GM19452 (cell line): ENCODE results near the gene ZNF628.
A peak's percentile ranks its signal among the peaks of the same experiment; 100 is the strongest.
"Not testable (repeated sequence)": the region's sequence is repeated elsewhere in the genome, so short reads cannot be mapped to it uniquely, and the experiment has no call there.

ENCODE experiments used
- ATAC-seq: cut with Tn5 transposase; IDR thresholded peaks from one replicate; pipeline ENCODE4 v1.9.1; 2021; ENCODE audit not compliant: unreplicated experiment

ZNF628 gene

DNA sequence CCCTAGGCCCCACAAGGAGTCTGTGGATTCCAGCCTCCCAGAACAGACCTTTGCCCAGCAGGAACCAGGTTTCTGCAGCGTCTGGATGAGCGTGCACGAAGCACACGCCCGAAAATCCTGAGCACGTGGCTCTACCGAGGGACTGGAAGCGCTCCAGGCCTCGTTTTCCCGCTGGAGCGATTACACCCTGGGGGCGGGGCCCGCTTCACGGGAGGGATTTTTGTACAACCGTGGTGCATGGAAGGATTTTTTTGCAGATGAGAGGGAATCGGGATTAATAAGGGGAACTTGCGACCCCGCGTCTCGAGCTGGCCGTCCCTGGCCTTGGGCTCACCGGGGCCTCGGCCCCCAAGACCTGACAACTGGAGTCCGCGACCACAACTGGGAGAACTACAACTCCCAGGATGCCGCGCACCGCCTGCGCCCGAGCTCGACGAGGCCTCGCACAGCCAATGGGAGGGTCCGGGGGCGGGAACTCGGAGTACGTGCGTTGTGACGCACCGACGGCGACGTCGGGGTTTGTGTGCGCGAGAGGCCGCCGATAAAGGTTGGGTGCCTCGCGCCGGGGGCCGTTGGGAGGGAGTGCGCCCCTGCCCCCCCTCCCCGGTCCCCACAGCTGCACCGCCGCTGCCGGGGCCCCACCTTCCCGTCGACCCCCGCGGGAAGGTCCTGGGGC, at the start of gene ZNF628:
Gene ZNF628, plus strand, starts transcription at position 518 of the 676 bp plus-strand sequence. CDS start 3,294 bp downstream, outside the sequence.
- peak; percentile 92 for ATAC-seq

GRCh38 chr19:55431183-55431582, 45.2 kb upstream of the ZNF628 start:
- no peak for ATAC-seq

- no peak for ATAC-seq
These were observed 44.0 kb upstream of the ZNF628 start for GRCh38 chr19:55432241-55432959.

GRCh38 chr19:55433292-55433691, 43.1 kb upstream of the ZNF628 start:
- ATAC-seq: no peak

GRCh38 chr19:55434356-55434919, 42.0 kb upstream of the ZNF628 start:
- ATAC-seq: no peak

DNA sequence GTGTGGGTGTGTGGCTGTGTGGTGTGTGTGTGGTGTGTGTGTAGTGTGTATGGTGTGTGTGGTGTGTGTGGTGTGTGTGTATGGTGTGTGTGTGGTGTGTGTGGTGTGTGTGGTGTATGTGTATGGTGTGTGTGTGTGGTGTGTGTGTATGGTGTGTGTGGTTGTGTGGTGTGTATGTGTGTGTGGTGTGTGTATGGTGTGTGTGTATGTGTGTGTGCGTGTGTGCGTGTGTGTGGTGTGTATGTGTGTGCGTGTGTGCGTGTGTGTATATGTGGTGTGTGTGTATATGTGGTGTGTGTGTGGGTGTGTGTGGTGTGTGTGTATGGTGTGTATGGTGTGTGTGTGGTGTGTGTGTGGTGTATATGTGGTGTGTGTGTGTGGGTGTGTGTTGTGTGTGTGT, 41.4 kb upstream of the ZNF628 start:
- ATAC-seq: no peak

GRCh38 chr19:55436847-55437246, 39.6 kb upstream of the ZNF628 start:
- ATAC-seq: no peak

- no peak for ATAC-seq
These were observed 39.0 kb upstream of the ZNF628 start for GRCh38 chr19:55437410-55437809.

DNA sequence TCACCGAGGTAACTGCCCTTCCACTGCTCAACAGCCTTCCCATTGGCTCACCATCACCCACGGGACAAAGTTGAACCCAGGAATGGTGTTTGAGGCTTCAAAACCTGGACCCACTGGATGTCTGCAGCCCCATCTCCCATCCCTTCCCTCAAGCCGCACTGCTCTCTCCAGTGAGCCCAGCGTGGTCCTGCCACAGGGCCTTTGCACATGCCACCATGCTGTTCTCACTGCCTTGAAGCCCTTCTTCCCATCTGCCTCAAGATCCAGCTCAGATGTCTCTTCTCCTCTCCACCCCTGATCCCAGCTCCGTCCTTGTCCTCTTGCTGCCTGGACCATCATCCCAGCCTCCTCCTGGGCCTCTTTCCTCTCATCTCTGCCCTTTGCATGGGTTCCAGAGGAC, 37.4 kb upstream of the ZNF628 start:
- ATAC-seq: no peak

DNA sequence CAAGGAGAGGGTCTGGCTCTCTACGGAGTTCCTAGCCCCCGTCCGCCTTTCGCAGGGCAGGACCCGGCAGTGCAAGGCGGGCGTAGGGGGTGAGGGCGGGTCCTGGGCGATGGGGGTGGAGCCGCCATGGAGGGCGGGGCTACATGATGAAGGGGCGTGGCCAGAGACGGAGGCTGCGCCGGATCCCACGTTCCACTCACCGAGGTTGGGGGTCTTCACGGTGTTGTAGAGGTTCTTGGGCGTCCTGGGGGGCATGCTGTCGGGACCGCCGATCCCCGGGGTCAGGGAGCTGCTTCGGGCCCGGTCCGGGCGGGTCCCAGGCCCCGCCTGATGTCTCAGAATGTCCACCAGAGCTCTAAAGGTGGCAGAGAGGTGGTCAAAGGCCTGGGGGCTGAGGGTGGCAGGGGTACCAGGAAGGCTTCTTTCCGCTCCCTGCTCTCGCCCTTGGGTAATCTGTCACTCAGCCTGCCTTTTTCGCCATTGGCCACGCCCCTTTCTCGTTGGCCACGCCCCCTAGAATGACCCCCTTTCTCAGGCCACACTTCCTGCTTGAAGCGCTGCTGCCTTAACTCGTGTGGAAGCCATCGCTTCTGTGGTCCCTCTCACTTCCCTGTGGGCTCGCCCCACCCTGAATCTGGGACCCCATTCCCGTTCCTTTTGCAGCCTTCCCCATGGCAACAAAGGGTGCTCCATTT, 35.9 kb upstream of the ZNF628 start:
- no peak for ATAC-seq

- ATAC-seq: no peak
These were observed 35.1 kb upstream of the ZNF628 start for GRCh38 chr19:55441319-55441691.

GRCh38 chr19:55441692-55442321, 34.6 kb upstream of the ZNF628 start:
- ATAC-seq: no peak

GRCh38 chr19:55442372-55442961, 34.0 kb upstream of the ZNF628 start:
- ATAC-seq: no peak

DNA sequence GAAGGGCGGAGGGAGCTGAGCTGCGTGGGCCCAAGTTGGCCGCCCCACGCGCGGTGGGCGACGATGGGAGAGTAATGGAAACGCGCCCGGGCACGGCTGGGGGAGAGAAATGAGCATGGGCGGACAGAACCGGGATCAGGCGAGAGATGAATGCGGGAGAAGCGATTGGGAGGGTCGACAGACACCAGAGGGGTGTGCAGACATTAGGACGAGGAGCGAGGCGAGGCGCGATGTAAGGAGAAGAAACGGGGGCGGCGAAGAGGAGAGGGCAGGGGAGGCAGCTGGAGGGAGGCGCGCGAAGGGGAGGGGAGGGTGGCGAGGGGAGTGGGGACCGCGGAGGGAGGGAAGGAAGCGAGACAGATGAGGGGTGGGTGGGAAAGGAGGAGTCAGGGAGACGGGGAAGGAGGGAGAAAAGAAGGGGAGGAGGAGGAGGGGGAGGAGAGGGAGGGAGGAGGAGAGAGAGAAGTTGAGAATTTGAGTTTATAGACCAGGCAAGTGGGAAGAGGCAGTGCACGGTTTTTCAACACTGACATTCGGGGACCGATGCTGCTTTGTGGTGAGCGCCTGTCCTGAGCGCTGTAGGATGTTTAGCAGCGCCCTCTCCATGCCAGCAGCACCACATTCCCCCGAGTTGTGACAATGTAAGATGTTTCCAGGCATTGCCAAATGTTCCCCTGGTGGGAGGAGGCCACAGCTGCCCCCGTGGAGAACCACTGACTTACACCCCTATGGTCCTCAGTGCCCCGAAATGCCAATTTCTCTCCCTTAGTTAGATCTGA, 33.2 kb upstream of the ZNF628 start, which contains the start of gene SHISA7:
Gene SHISA7, minus strand, starts transcription at position 256 of the 779 bp plus-strand sequence. CDS start 437 bp downstream, outside the sequence.
- no peak for ATAC-seq

GRCh38 chr19:55443824-55444480, 32.5 kb upstream of the ZNF628 start:
- no peak for ATAC-seq

DNA sequence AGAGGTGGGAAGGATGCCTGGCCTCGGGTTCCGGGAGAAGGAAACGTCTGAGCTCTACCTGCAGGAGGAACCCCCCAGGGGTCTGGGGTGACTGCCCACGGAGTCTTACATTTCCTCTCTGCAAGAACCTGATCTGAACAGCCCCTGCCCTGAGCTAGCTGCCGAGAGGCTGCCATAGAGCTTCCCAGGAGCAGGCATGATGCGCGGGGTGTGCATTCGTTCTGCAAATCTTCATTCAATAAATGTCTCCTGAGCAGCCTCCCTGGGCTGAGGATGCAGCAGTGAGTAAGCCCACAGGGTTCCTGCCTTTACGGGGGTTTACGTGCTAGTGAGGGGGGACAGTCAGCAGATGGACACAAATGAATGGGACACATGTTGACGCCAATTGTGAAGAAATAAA, 31.8 kb upstream of the ZNF628 start:
- no peak for ATAC-seq

DNA sequence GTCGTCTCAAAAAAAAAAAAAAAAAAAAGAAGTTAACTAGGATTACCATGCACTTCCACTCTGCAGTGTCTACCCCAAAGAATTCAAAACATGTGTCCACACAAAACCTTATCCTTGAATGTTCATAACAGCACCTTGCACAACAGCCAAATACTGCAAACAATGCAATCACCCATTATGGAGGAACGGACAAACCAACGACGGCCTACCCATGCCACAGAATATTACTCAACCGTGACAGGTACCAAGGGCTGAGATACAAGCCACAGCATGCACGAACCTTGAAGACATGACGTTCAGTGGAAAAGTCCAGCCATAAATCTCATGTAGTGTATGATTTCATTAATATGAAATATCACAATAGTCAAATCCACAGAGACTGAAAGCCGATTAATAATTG, 30.4 kb upstream of the ZNF628 start:
- ATAC-seq: no peak

- ATAC-seq: no peak
These were observed 28.8 kb upstream of the ZNF628 start for GRCh38 chr19:55447421-55448174.

DNA sequence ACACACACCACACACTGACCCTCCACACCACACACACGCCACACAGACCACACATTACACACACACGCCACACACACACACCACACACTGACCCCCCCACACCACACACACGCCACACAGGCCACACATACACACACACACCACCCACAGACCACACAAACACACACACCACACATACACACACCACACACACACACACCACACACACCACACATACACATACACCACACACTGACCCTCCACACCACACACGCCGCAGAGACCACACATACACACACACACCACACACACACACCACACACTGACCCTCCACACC, 28.3 kb upstream of the ZNF628 start:
- ATAC-seq: not testable (repeated sequence)
